ENCODE data around the gene MINDY4. TPM values are rescaled to one million over a fixed set of nuclear protein-coding genes. Genes with fewer than 3 reads are reported as not detected.

MINDY4 gene
- total RNA-seq, 2 donors from 2014 or later: 7.5 to 8.6 TPM

- no peak for DNase-seq
- Histone ChIP-seq H3K4me1 (peaks cover 72% of the 10 kb centered on the region), H3K9me3 (no peaks in the 10 kb centered on the region), H3K27ac (peak overlapping the region in 3 of 4 donors; percentile 68 to 76 (median 69)), H3K27me3 (no peaks in the 10 kb centered on the region), H3K4me3 (no peak overlapping the region), H3K36me3 (replicated peaks in 1 of 2; ENCODE audit: insufficient read depth in 1 of 2, low read depth in 2 of 2) (no peaks in the 10 kb centered on the region)
- ATAC-seq: no peak
- no peak for TF ChIP-seq POLR2A (IDR thresholded peaks at IDR 0.05)
- TF ChIP-seq CTCF (IDR thresholded peaks at IDR 0.05): no peak
- whole genome bisulfite sequencing, 2 donors: 39 to 45% methylated on average over 8 to 11 of the region's 11 CpGs
- intact Hi-C loops (cut with DNase I): no loop called here
Observed at GRCh38 chr7:30906515-30907240, 135.5 kb downstream of the MINDY4 start.

GRCh38 chr7:30907527-30908267 lies 136.5 kb downstream of the MINDY4 start:
- no peaks in the 10 kb centered on the region for H3K27me3 ChIP-seq
- H3K4me1 ChIP-seq: peaks cover 83% of the 10 kb centered on the region
- no peaks in the 10 kb centered on the region for H3K9me3 ChIP-seq
- DNase-seq (peak; percentile 48 to 68 (median 54)), ATAC-seq (no peak)
- intact Hi-C loops (cut with DNase I): no loop called here
- WGBS, 2 donors: 43 to 47% methylated on average over 4 to 14 of the region's 14 CpGs
- H3K27ac ChIP-seq: peak overlapping the region in 3 of 4 donors; percentile 33 to 76 (median 69)
- no peak overlapping the region for H3K4me3 ChIP-seq
- peak in 1 of 7 experiments; percentile 11 for TF ChIP-seq CTCF (IDR thresholded peaks at IDR 0.05)
- TF ChIP-seq POLR2A (IDR thresholded peaks at IDR 0.05): no peak
- no peaks in the 10 kb centered on the region for H3K36me3 ChIP-seq (replicated peaks in 1 of 2; ENCODE audit: insufficient read depth in 1 of 2, low read depth in 2 of 2)

- no peak for ATAC-seq
- 65 to 83% methylated on average over 4 to 10 of the region's 10 CpGs for WGBS, 2 donors
- Histone ChIP-seq H3K4me1 (peaks cover 92% of the 10 kb centered on the region), H3K36me3 (replicated peaks in 1 of 2; ENCODE audit: insufficient read depth in 1 of 2, low read depth in 2 of 2) (no peaks in the 10 kb centered on the region), H3K4me3 (no peak overlapping the region), H3K27ac (peak overlapping the region in 2 of 4 donors; percentile 69 to 76), H3K27me3 (no peaks in the 10 kb centered on the region), H3K9me3 (no peaks in the 10 kb centered on the region)
- TF ChIP-seq POLR2A (IDR thresholded peaks at IDR 0.05): no peak
- TF ChIP-seq CTCF (IDR thresholded peaks at IDR 0.05): peak in 6 of 7 experiments; percentile 1 to 57 (median 36)
- DNase-seq: peak in 2 of 4 donors; percentile 47 to 61
- intact Hi-C loops (cut with DNase I): no loop called here
Observed at GRCh38 chr7:30908681-30909080, 137.5 kb downstream of the MINDY4 start.

GRCh38 chr7:30909431-30909830 lies 138.2 kb downstream of the MINDY4 start:
- Histone ChIP-seq H3K27ac (peak overlapping the region in 3 of 4 donors; percentile 71 to 75 (median 72)), H3K9me3 (no peaks in the 10 kb centered on the region), H3K36me3 (replicated peaks in 1 of 2; ENCODE audit: insufficient read depth in 1 of 2, low read depth in 2 of 2) (no peaks in the 10 kb centered on the region), H3K27me3 (no peaks in the 10 kb centered on the region), H3K4me3 (no peak overlapping the region), H3K4me1 (peaks cover 98% of the 10 kb centered on the region)
- 60 to 82% methylated on average over 6 of the region's 6 CpGs for WGBS, 2 donors
- TF ChIP-seq POLR2A (IDR thresholded peaks at IDR 0.05) (no peak), CTCF (IDR thresholded peaks at IDR 0.05) (no peak)
- intact Hi-C loops (cut with DNase I): no loop called here
- DNase-seq: peak in 1 of 4 donors; percentile 51
- ATAC-seq: no peak
